Measurements from ENCODE around the gene NOS2.
"Not testable (repeated sequence)": the region's sequence is repeated elsewhere in the genome, so short reads cannot be mapped to it uniquely, and the experiment has no call there.

The NOS2 gene

GRCh38 chr17:27800522-27800921, at the start of gene NOS2:
NOS2 (minus strand) TSS chr17:27800529; CDS start chr17:27798809, 1,720 bp downstream.
- no peak for DNase-seq

- no peak for DNase-seq
Observed at GRCh38 chr17:27849474-27850185, 49.3 kb upstream of the NOS2 start.

GRCh38 chr17:27848931-27849330, 48.6 kb upstream of the NOS2 start:
- no peak for DNase-seq

GRCh38 chr17:27846808-27847307, 46.5 kb upstream of the NOS2 start:
- not testable (repeated sequence) for DNase-seq

- DNase-seq: no peak
Observed at GRCh38 chr17:27846042-27846655, 45.8 kb upstream of the NOS2 start.

- DNase-seq: no peak
Observed at GRCh38 chr17:27845264-27846041, 45.1 kb upstream of the NOS2 start.

- DNase-seq: no peak
Observed at GRCh38 chr17:27840688-27841087, 40.4 kb upstream of the NOS2 start.

- not testable (repeated sequence) for DNase-seq
Observed at GRCh38 chr17:27840406-27840678, 40.0 kb upstream of the NOS2 start.

GRCh38 chr17:27839571-27840405, 39.5 kb upstream of the NOS2 start:
- not testable (repeated sequence) for DNase-seq

- DNase-seq: not testable (repeated sequence)
Observed at GRCh38 chr17:27838607-27839006, 38.3 kb upstream of the NOS2 start.

- DNase-seq: not testable (repeated sequence)
Observed at GRCh38 chr17:27837769-27838168, 37.4 kb upstream of the NOS2 start.

GRCh38 chr17:27836651-27837050, 36.3 kb upstream of the NOS2 start:
- DNase-seq: no peak

- no peak for DNase-seq
Observed at GRCh38 chr17:27834571-27834970, 34.2 kb upstream of the NOS2 start.

GRCh38 chr17:27832831-27833230, 32.5 kb upstream of the NOS2 start:
- DNase-seq: no peak

GRCh38 chr17:27829888-27830287, 29.6 kb upstream of the NOS2 start:
- DNase-seq: not testable (repeated sequence)

- DNase-seq: not testable (repeated sequence)
Observed at GRCh38 chr17:27829143-27829711, 28.9 kb upstream of the NOS2 start.

GRCh38 chr17:27825459-27825858, 25.1 kb upstream of the NOS2 start:
- DNase-seq: no peak

- DNase-seq: no peak
Observed at GRCh38 chr17:27824745-27825144, 24.4 kb upstream of the NOS2 start.

GRCh38 chr17:27824176-27824715, 23.9 kb upstream of the NOS2 start:
- DNase-seq: no peak

GRCh38 chr17:27822108-27822507, 21.8 kb upstream of the NOS2 start:
- DNase-seq: not testable (repeated sequence)

GRCh38 chr17:27821318-27821717, 21.0 kb upstream of the NOS2 start:
- DNase-seq: no peak

GRCh38 chr17:27819145-27819544, 18.8 kb upstream of the NOS2 start:
- DNase-seq: no peak
